GM06990 (cell line): ENCODE data around the gene MSS51.

ENCODE experiments used
- DNase-seq: peaks from one replicate; pipeline ENCODE4 v3.0.0-alpha.2; 2011; ENCODE audit not compliant: insufficient read length; ENCODE audit errors: extremely low read depth
- H3K27me3 ChIP-seq: replicated peaks from 2 replicates; pipeline ENCODE4 v1.6.0; 2011; ENCODE audit warnings: low read length; ENCODE audit not compliant: control insufficient read depth, insufficient read depth
- H3K36me3 ChIP-seq: 2 replicates; pipeline ENCODE4 v1.5.1; 2011; ENCODE audit warnings: low read length; ENCODE audit not compliant: control insufficient read depth, insufficient read depth
- H3K4me3 ChIP-seq: replicated peaks from 2 replicates; pipeline ENCODE4 v1.5.1; 2011; ENCODE audit warnings: low read depth, mild to moderate bottlenecking, control low read depth, low read length
- TF ChIP-seq, protein P1 (sequence below): IDR thresholded peaks from 2 replicates; pipeline ENCODE4 v1.5.1; 2011; ENCODE audit warnings: low read length, control low read depth, mild to moderate bottlenecking, inconsistent platforms; ENCODE audit not compliant: insufficient read depth, poor library complexity, severe bottlenecking

Gene MSS51

DNA sequence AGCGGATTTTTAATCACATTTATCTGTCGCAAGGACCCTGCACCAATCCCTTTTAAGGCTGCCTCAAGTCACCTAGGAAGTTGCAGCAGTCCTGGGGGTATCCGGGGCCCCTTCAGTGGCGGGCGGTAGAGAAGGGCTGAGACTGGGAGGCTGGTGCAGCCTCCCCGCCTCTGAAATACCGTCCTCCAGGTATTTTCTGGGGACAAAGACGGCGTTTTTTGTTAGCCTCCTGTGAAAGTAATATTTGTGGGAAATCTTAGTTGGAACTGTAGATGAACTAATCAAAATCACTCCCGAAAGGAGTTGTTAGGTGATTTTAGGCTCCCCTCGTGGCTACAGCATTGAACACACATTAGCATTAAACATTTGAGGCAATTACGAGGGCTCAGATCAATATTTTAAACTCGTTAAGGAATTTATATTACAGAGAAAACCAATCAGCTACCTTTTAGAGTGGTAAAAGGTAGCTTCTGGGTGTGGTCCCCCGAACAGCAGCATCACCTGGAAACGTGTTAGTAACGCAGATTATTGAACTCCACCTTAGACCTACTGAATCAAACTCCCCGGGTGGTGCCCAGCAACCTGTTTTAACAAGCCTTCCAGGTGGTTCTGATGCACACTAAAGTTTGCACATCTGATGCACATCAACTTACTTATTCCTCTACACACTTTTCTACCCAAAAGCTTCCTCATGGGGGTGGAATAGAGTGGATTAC is 19.0 kb downstream of the MSS51 start:
- Histone ChIP-seq H3K4me3 (peak overlapping the region; percentile 91), H3K36me3 (no peaks in the 10 kb centered on the region), H3K27me3 (no peaks in the 10 kb centered on the region)
- no peak for DNase-seq
- TF ChIP-seq, protein P1, sequence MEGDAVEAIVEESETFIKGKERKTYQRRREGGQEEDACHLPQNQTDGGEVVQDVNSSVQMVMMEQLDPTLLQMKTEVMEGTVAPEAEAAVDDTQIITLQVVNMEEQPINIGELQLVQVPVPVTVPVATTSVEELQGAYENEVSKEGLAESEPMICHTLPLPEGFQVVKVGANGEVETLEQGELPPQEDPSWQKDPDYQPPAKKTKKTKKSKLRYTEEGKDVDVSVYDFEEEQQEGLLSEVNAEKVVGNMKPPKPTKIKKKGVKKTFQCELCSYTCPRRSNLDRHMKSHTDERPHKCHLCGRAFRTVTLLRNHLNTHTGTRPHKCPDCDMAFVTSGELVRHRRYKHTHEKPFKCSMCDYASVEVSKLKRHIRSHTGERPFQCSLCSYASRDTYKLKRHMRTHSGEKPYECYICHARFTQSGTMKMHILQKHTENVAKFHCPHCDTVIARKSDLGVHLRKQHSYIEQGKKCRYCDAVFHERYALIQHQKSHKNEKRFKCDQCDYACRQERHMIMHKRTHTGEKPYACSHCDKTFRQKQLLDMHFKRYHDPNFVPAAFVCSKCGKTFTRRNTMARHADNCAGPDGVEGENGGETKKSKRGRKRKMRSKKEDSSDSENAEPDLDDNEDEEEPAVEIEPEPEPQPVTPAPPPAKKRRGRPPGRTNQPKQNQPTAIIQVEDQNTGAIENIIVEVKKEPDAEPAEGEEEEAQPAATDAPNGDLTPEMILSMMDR = no peak

DNA sequence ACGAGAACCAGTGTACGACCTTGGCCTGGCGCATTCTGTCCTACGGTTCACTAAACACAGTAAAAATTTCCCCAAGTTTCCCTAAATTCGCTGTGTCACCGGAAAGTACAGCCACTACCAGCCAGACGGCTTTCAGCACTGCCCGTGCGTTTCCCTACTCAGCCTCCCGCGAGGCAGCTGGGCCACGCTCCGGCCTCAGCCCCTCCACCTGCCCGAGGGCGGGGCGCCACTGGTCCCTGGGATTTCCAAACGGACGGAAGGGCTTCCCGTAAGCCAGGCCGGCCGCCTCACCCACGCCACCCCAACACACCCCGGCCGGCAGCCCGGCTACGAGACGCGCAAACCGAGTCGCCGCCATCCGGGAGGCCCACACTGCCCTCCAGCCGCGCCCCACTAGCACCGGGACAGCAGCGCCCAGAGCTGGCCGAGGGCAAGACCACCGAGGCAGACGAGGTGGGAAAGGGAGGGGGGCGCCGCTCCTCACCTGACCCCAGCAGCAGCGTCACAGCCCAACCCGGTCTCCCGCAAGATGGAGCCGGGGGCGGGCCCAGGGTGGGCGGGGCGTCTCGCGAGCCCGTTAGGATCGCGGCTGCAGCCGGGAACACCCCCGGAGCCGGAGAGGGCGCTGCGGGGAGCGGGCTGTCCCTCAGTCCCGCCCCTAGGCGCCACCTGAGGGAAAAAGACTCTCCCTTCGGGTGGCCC is 19.7 kb downstream of the MSS51 start, which contains the start of gene ANXA7:
Gene ANXA7 (minus strand): TSS at position 531 of the 702 bp plus-strand sequence. CDS start 13,202 bp downstream, outside the sequence.
- TF ChIP-seq, protein P1 = peak; percentile 22
- Histone ChIP-seq H3K27me3 (no peaks in the 10 kb centered on the region), H3K4me3 (peak within 1 kb of the TSS; percentile 91), H3K36me3 (no peaks in the 10 kb centered on the region)
- DNase-seq = peak; percentile 94

DNA sequence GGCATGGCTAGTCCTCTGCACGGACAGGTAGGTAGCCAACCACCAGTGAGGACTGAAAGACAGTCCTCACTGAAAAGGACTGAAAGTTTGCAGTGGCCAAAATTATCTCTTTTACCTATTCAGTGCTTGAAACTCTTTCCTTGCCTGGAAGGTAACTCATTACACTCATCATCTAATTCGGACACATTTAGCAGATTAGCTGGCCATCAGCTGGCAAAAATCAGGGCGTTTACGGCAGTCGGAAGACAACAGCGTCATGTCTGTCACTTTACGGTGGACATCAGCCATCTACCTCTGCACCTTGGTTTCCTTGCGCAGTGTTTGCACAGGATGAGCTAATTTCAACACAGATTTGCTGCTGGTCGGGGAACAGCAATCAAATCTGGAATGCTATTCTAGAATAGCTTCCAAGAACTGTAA is 20.2 kb downstream of the MSS51 start:
- DNase-seq = no peak
- H3K4me3 ChIP-seq = peak overlapping the region; percentile 91
- H3K36me3 ChIP-seq = no peaks in the 10 kb centered on the region
- no peaks in the 10 kb centered on the region for H3K27me3 ChIP-seq
- TF ChIP-seq, protein P1 = no peak

DNA sequence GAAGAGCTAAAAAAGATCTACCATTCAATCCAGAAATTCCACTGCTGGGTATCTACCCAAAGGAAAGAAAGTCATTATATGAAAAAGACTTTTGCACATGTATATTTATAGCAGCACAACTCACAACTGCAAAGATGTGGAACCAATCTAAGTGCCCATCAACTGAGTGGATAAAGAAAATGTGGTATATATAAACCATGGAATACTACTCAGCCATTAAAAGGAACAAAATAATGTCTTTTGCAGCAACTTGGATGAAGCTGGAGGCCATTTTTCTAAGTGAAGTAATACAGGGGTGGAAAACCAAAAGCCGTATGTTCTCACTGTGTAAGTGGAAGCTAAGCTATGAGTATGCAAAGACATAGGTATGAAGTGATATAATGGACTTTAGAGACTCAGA is 22.5 kb downstream of the MSS51 start:
- no peak for DNase-seq
- TF ChIP-seq, protein P1 = no peak
- Histone ChIP-seq H3K36me3 (no peaks in the 10 kb centered on the region; the same call in none of the 2 replicates), H3K27me3 (no peaks in the 10 kb centered on the region), H3K4me3 (no peak overlapping the region)

DNA sequence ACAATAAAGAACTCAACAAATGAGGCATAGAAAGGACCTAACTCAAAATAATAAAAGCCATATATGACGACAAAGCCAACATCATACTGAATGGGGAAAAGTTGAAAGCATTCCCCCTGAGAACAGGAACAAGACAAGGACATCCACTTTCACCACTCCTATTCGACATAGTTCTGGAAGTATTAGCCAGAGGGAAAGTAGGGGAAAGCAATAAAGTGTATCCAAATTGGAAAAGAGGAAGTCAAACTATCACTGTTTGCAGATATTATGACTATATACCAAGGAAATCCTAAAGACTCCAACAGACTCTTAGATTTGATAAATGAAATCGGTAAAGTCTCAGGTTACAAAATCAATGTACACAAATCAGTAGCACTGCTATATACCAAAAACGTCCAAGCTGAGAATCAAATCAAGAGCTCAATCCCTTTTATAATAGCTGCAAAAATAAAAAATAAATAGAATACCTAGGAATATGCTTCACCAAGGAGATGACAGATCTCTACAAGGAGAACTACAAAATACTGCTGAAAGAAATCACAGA is 24.3 kb downstream of the MSS51 start:
- TF ChIP-seq, protein P1 = no peak
- no peaks in the 10 kb centered on the region for H3K27me3 ChIP-seq
- H3K4me3 ChIP-seq = no peak overlapping the region
- no peaks in the 10 kb centered on the region; the same call in none of the 2 replicates for H3K36me3 ChIP-seq
- DNase-seq = no peak
